ENCODE data around the gene STEAP1B.

The STEAP1B gene

DNA sequence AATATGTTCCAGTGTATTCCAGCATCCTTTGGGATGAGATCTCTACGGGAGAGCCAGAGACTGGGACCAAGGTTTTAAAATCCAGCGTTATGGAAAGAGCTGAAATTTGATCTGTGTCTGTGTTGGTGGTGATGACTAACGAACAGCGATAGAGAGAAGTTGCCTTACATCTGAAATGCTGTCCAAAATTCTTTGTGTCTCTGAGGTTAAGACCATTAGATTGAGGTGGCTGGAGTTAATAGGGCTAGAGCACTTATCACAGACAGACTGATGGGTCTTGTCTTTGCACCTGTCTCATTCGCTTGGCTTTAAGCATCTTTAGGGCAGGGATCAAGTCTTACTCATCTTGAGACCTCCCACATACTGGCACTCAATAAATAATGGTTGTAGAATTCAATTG is 102.0 kb downstream of the STEAP1B start:
- no peak for DNase-seq

- DNase-seq: no peak
Observed at GRCh38 chr7:22395222-22395621, 104.8 kb downstream of the STEAP1B start.

GRCh38 chr7:22394739-22395138 is 105.2 kb downstream of the STEAP1B start:
- DNase-seq: no peak

GRCh38 chr7:22393913-22394729 is 105.9 kb downstream of the STEAP1B start:
- no peak for DNase-seq

DNA sequence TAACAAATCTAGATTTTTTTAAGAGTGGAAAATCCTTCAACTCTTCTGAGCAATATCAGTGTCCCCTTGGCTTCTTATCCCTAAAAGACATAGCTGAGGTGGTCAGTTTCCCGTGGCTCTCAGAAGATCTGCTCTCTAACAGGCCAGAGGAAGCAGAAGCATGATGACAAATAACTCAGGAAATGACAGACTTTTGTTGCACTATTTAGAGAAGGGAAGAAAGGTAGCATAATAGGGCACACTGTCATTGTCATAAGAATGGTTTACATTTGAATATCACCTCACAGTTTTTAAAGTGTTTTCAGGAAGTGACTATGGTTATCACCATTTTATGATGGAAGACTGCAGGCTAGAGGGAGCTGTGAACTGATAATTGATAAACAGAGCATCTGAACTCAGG is 109.5 kb downstream of the STEAP1B start:
- no peak for DNase-seq

DNA sequence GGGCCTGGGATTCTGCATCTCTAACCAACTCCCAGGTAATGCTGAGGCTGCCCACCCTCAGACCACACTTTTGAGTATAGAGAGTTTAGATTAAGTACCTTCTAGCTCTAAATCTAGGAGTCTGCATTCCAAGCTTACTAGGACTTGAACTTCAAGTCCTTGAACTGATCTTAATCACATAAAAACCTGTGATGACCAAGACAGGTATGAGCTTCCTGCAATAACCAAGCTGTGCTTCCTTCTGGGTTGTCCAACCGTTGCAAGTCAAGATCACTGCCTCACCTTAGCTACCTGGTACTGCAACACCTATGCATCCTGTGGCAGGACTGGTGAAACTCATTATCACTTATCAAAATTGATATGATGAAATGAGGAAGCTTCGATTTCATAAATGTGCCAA is 110.1 kb downstream of the STEAP1B start:
- no peak for DNase-seq

DNA sequence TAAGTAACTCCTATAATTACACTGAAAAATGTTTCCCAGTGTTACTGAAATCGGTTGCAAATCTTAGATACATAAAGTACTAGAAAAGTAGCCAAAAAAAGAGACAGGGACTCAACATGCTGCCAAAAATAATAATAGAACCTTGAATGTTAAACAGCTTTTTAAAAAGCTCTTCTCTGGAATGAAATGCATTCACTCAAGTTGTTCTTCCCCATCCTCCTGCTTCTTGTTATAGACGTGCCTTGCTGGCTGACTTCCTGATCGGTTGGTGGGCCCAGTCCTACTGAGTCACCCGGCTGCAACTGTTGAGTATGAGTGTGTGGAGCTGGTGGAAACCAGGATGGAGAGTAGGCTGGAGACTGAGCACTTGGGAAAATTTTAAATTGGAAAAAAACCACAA is 112.4 kb downstream of the STEAP1B start:
- DNase-seq: no peak

- DNase-seq: no peak
Observed at GRCh38 chr7:22386865-22387264, 113.1 kb downstream of the STEAP1B start.

GRCh38 chr7:22386206-22386858 is 113.7 kb downstream of the STEAP1B start:
- no peak for DNase-seq

GRCh38 chr7:22385326-22385725 is 114.7 kb downstream of the STEAP1B start:
- DNase-seq: no peak

- no peak for DNase-seq
Observed at GRCh38 chr7:22380333-22380732, 119.7 kb downstream of the STEAP1B start.

DNA sequence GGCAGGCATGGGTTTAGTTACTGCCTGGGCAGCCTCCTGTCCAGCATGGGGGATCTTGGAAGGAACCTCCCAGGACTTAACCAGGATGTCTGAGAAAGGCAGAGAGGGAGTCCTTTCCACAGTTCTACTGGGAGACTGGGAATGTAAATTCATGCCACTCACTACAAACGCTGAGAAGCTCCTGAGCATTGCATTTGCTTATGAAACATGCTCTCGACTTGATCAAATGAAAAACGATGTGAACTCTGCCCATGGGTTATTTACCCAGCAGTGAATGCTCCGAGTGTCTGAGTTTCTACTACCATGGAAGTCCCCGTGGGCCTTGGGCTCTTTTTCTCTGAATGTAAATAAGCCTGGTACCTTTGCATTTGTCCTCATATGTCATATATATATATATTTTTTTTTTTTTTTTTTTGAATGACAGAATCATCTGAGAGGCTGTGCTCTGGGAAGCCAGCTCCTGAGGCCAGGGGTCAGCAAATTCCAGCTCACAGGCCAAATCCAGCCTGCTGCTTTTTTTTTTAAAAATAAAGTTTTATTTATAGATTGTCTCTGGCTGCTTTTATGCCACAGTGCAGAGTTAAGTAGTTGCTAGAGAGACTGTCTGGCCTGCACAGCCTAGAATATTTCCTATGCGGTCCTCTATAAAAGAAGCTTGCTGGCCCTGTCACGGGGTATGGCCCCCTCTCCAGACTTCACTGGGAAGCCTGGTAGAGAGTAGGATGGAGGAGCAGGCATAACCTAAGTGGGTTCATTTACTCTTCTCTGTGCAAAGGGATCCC is 121.6 kb downstream of the STEAP1B start:
- no peak for DNase-seq

DNA sequence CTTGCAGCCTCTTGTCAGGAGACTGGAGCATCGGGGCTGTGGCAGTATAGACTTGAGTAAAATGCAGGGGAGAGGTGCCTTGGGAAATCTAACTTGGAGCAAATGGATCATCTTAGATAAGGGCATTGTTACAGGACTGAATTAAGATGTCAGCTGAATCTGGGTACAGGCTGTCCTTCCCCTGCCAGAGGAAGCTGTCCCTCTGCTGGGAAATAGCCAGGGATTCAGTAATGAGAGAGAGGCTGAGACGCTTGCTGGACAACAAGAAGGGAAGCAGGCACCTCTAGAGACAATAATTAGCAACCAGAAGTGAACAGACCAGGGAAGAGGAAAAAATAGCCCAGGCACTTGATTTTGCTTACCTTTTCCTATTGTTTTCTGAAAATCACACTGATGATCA is 122.3 kb downstream of the STEAP1B start:
- DNase-seq: no peak

DNA sequence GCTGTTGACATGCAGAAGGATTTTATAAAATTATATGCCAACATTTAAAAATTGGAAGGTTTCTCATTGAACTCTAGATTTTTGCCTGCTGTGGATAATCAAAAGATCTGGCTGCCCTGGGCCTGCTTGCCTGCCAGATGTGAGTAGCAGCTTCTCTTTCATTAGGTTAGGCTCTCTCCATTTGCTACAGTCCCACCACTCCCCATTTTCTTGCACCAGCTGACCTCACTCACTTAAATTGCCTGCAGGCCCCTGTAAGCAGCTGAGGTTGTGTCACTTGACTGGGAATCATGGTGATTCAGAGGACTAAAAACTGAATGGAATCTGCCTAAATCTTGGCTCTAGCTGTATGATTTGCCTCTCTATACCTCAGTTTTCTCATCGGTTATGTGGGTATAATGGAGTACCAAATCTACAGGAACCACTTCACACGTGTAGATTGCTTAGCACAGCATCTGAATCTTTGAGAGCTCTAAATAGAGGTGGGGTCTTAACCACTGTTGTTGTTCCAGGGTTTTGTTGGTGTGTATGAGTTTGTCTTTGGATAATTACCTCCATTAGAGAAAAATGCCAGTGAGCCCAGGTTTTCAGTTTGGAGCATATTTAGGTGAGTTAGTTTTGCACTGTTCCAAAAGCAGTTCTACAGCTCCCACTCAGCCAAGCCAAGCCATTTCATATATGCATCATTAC is 124.5 kb downstream of the STEAP1B start:
- DNase-seq: no peak

DNA sequence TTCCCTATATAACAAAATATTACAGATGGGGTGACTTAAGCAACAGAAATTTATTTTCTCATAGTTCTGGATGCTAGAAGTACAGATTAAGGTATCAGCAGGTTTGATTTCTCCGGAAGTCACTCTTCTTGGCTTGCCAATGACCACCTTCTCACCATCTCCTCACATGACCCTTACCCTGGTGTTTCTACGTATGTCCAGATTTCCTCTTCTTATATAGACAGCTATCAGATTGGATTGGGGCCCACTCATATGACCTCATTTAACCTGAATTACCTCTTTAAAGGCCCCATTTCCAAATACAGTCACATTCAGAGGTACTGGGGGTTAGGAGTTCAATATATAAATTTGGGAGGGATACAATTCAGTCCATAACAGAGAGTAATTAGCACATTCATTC is 126.1 kb downstream of the STEAP1B start:
- no peak for DNase-seq

DNA sequence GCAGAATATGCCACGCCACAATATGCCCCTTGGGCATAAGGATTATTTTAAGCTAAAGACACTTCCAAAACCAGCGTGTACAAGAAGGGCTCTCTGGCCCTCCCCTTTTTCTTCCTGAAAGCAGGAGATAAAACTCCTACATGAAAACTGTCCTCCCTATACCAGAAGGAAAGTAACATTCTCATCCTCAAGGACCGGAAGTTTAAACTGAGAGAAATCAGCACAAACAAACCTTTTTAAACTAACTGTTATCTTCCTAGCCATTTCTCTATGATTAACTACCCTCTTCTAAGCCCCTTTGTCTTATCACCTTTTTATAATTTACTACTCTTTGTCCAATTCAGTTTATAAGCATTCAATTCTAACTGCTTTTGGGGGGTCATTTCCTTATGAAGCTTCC is 126.6 kb downstream of the STEAP1B start:
- DNase-seq: no peak

- DNase-seq: no peak
Observed at GRCh38 chr7:22372863-22373262, 127.1 kb downstream of the STEAP1B start.

- no peak for DNase-seq
Observed at GRCh38 chr7:22371878-22372277, 128.1 kb downstream of the STEAP1B start.
